G401 (cell line): Measurements from ENCODE around the gene PDIA3. TPM values are rescaled to one million over a fixed set of nuclear protein-coding genes. Genes with fewer than 3 reads are reported as not detected.
"Not testable (repeated sequence)": the region's sequence is repeated elsewhere in the genome, so short reads cannot be mapped to it uniquely, and the experiment has no call there.

ENCODE experiments used
- DNase-seq: peaks from one replicate; pipeline ENCODE4 v3.0.0-alpha.2; 2015; ENCODE audit warnings: low spot score
- in situ Hi-C: cut with HindIII; loops from 2 replicates; pipeline ENCODE4 v1.10.0; 2016; ENCODE audit warnings: low sequenced_read_pairs, mixed read lengths
- total RNA-seq: library from RNA; depleted of rRNA; stranded (reverse); fragments of >200 nt; shearing (Covaris generic); gene quantifications from 2 replicates; pipeline ENCODE4 v1.2.3, GENCODE V29; 2014; rRNA removed

PDIA3 gene
- total RNA-seq, 1 experiment from 2014 or later, result 317 TPM

- DNase-seq, in situ Hi-C loops: not testable (repeated sequence)
Measured at GRCh38 chr15:43802676-43803075, 56.4 kb downstream of the PDIA3 start.

- DNase-seq, result no peak
- in situ Hi-C loops, result no loop called here
Measured at GRCh38 chr15:43808435-43808950, 62.3 kb downstream of the PDIA3 start.

- in situ Hi-C loops, result no loop called here
- no peak for DNase-seq
Measured at GRCh38 chr15:43808960-43809678, 62.9 kb downstream of the PDIA3 start.

GRCh38 chr15:43815064-43815463, 68.8 kb downstream of the PDIA3 start:
- in situ Hi-C loops, DNase-seq: not testable (repeated sequence)

GRCh38 chr15:43821505-43821904, 75.3 kb downstream of the PDIA3 start:
- in situ Hi-C loops, result no loop called here
- DNase-seq, result no peak

Other genes starting within 250 kb of the PDIA3 start
- 10.0 and 16.4 TPM in 2 replicates for gene MAP1A, start 228.8 kb upstream of the PDIA3 start, total RNA-seq
- 11.3 and 50.3 TPM in 2 replicates for gene PPIP5K1, start 156.2 kb upstream of the PDIA3 start, total RNA-seq
- 12.7 and 30.9 TPM in 2 replicates for gene CKMT1B, start 152.4 kb upstream of the PDIA3 start, total RNA-seq
- gene STRC, start 127.6 kb upstream of the PDIA3 start, total RNA-seq, result not detected in 2 replicates
- 0.43 TPM in 1 of 2 replicates, not detected in the other for gene CATSPER2, start 97.6 kb upstream of the PDIA3 start, total RNA-seq
- 3.8 and 14.2 TPM in 2 replicates for gene CKMT1A, start 52.6 kb upstream of the PDIA3 start, total RNA-seq
- gene ELL3, start 30.5 kb downstream of the PDIA3 start, total RNA-seq, result 44.6 and 51.2 TPM in 2 replicates
- 1,258 and 1,589 TPM in 2 replicates for gene SERF2, start 45.9 kb downstream of the PDIA3 start, total RNA-seq
- not detected in 2 replicates for gene SERINC4, start 53.8 kb downstream of the PDIA3 start, total RNA-seq
- gene HYPK, start 54.2 kb downstream of the PDIA3 start, total RNA-seq, result 2.2 and 2.6 TPM in 2 replicates
- gene MFAP1, start 78.3 kb downstream of the PDIA3 start, total RNA-seq, result 11.9 and 12.3 TPM in 2 replicates
- gene WDR76, start 80.6 kb downstream of the PDIA3 start, total RNA-seq, result 36.1 and 69.1 TPM in 2 replicates